GM23248 (cell line): ENCODE results near the gene NT5DC1. TPM values are rescaled to one million over a fixed set of nuclear protein-coding genes. Genes with fewer than 3 reads are reported as not detected.

ENCODE experiments used
- DNase-seq: peaks from one replicate; pipeline ENCODE4 v3.0.0-alpha.2; 2015
- H2AFZ ChIP-seq: fragments of 200-600 bp; sonication (generic); 2 replicates; pipeline ENCODE4 v1.6.1; 2016; ENCODE audit warnings: antibody characterized with exemption
- H3F3A ChIP-seq: fragments of 200-600 bp; sonication (generic); 2 replicates; pipeline ENCODE4 v1.6.1; 2016; ENCODE audit warnings: mild to moderate bottlenecking, antibody characterized with exemption, mixed run types; ENCODE audit not compliant: insufficient read depth
- H3K27ac ChIP-seq: fragments of 200-600 bp; sonication (generic); 2 replicates; pipeline ENCODE4 v1.5.1; 2016; ENCODE audit warnings: mild to moderate bottlenecking
- H3K27me3 ChIP-seq: fragments of 200-600 bp; sonication (generic); replicated peaks from 2 replicates; pipeline ENCODE4 v1.6.1; 2016; ENCODE audit warnings: mild to moderate bottlenecking; ENCODE audit not compliant: insufficient read depth
- H3K36me3 ChIP-seq: fragments of 200-600 bp; sonication (generic); 2 replicates; pipeline ENCODE4 v1.6.1; 2016; ENCODE audit warnings: low read depth, mild to moderate bottlenecking
- H3K4me1 ChIP-seq: fragments of 200-600 bp; sonication (generic); 2 replicates; pipeline ENCODE4 v1.6.1; 2016; ENCODE audit warnings: mild to moderate bottlenecking; ENCODE audit not compliant: insufficient read depth
- H3K4me2 ChIP-seq: fragments of 200-600 bp; sonication (generic); one replicate; pipeline ENCODE4 v1.6.1; 2016; ENCODE audit warnings: mild to moderate bottlenecking; ENCODE audit not compliant: unreplicated experiment
- H3K4me3 ChIP-seq: fragments of 200-600 bp; sonication (generic); 2 replicates; pipeline ENCODE4 v1.5.1; 2016; ENCODE audit warnings: mild to moderate bottlenecking
- H3K79me2 ChIP-seq: fragments of 200-600 bp; sonication (generic); 2 replicates; pipeline ENCODE4 v1.6.1; 2016; ENCODE audit warnings: mild to moderate bottlenecking; ENCODE audit not compliant: insufficient read depth
- H3K9ac ChIP-seq: fragments of 200-600 bp; sonication (generic); 2 replicates; pipeline ENCODE4 v1.6.1; 2016; ENCODE audit warnings: mild to moderate bottlenecking
- H3K9me2 ChIP-seq: fragments of 200-600 bp; sonication (generic); 2 replicates; pipeline ENCODE4 v1.6.1; 2016; ENCODE audit warnings: mixed run types, mild to moderate bottlenecking, moderate library complexity; ENCODE audit not compliant: insufficient read depth
- H3K9me3 ChIP-seq: fragments of 200-600 bp; sonication (generic); one replicate; pipeline ENCODE4 v1.6.1; 2017; ENCODE audit warnings: low read depth
- H4K20me1 ChIP-seq: fragments of 200-600 bp; sonication (generic); 2 replicates; pipeline ENCODE4 v1.6.0; 2016; ENCODE audit not compliant: insufficient read depth
- EZH2 ChIP-seq: fragments of 200-600 bp; sonication (generic); IDR thresholded peaks from 2 replicates; pipeline ENCODE4 v1.6.1; 2018; ENCODE audit warnings: antibody characterized with exemption, mild to moderate bottlenecking; ENCODE audit not compliant: insufficient read depth, poor library complexity, severe bottlenecking
- EZH2phosphoT487 ChIP-seq: fragments of 200-600 bp; sonication (generic); IDR thresholded peaks from 2 replicates; pipeline ENCODE4 v1.6.1; 2018; ENCODE audit warnings: antibody characterized with exemption, moderate library complexity, mild to moderate bottlenecking, low read depth; ENCODE audit not compliant: insufficient read depth
- WGBS, 2 experiments: methylation state at CpG; one replicate each; pipeline ENCODE4 v1.1.6; 2015 to 2017; ENCODE audit warnings: low lambda C conversion rate in 2 of 2, low coverage in 1 of 2; ENCODE audit errors: missing lambda C conversion rate in 2 of 2; 5-methylcytosine and 5-hydroxymethylcytosine counted together
- in situ Hi-C: fragments of 300-500 bp; cut with MboI; formaldehyde crosslinking; loops from 2 replicates; pipeline ENCODE4 v1.15.0; 2020
- polyA plus RNA-seq: library from polyadenylated mRNA; unstranded; fragments of >200 nt; fragmentation: Nextera tagmentation; extraction: Ambion mirVana; gene quantifications from 2 replicates; pipeline ENCODE4 v1.2.1, GENCODE V29; 2016
- total RNA-seq: library from RNA; depleted of rRNA; stranded (reverse); fragments of >200 nt; shearing (Covaris generic); gene quantifications from 2 replicates; pipeline ENCODE4 v1.2.3, GENCODE V29; 2014

The NT5DC1 gene
- total and polyA plus RNA-seq, 2 experiments from 2014 or later: 3.4 to 15.4 TPM

- Histone ChIP-seq H3K36me3 (no peaks in the 10 kb centered on the region), H2AFZ (no peak overlapping the region), H3K27ac (no peak overlapping the region), H3F3A (no peaks in the 10 kb centered on the region), H3K4me2 (no peak overlapping the region), H3K4me1 (no peaks in the 10 kb centered on the region), H3K4me3 (no peak overlapping the region), H4K20me1 (no peaks in the 10 kb centered on the region), H3K79me2 (no peaks in the 10 kb centered on the region), H3K9me2 (no peaks in the 10 kb centered on the region), H3K27me3 (no peaks in the 10 kb centered on the region), H3K9ac (no peak overlapping the region), H3K9me3 (no peaks in the 10 kb centered on the region)
- no peak for DNase-seq
- 96% methylated on average over 5 of the region's 5 CpGs for whole genome bisulfite sequencing, 2 experiments
- TF ChIP-seq EZH2phosphoT487 (no peak), EZH2 (no peak)
- in situ Hi-C loops: no loop called here
Observed at GRCh38 chr6:116170358-116171057, 69.9 kb downstream of the NT5DC1 start.

DNA sequence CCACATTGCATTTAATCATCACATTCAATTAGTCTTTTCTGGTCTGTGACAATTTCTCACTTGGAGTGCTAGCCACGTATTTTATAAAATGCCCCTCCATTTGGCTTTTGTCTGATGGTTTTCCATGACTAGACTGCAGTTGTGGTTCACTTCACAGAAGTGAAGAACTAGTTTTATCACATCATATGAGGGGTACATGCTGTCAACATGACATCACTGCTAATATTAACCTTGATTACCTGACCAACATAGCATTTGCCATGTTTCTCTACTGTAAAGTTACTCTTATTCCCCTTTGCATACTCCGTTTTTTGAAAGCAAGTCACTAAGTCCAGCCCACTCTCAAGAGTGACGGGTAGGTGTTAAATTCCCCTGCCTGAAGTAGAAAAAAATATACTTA is 73.3 kb downstream of the NT5DC1 start:
- no peaks in the 10 kb centered on the region for H3K9me2 ChIP-seq
- H3K27ac ChIP-seq: no peak overlapping the region
- no peak overlapping the region for H3K9ac ChIP-seq
- H2AFZ ChIP-seq: no peak overlapping the region
- H4K20me1 ChIP-seq: no peaks in the 10 kb centered on the region
- H3K79me2 ChIP-seq: no peaks in the 10 kb centered on the region
- no peaks in the 10 kb centered on the region for H3K36me3 ChIP-seq
- TF ChIP-seq EZH2 (no peak), EZH2phosphoT487 (no peak)
- in situ Hi-C loops: no loop called here
- no peaks in the 10 kb centered on the region for H3K4me1 ChIP-seq
- WGBS, 2 experiments: 55 to 57% methylated on average over 3 of the region's 3 CpGs
- no peaks in the 10 kb centered on the region for H3K9me3 ChIP-seq
- no peak for DNase-seq
- no peak overlapping the region for H3K4me3 ChIP-seq
- H3K4me2 ChIP-seq: no peak overlapping the region
- no peaks in the 10 kb centered on the region for H3F3A ChIP-seq
- H3K27me3 ChIP-seq: no peaks in the 10 kb centered on the region

DNA sequence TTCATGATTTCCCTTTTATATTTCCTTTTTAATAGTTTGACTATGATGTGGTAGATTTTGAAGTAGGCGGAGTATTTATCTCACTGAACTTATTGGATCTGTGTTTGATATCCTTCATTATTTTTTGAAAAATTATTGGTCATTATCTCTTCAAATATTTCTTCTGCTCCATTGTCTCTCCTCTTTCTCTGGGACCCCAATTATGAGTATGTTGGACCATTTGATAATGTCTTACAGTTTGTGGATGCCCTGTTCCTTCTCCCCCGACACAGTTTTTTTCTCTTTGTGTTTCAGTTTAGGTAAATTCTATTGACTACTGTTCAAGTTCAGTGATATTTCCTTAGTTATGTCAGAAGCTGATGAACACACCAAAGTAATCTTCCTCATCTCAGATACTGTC is 74.7 kb downstream of the NT5DC1 start:
- Histone ChIP-seq H3K4me1 (no peaks in the 10 kb centered on the region), H3K36me3 (no peaks in the 10 kb centered on the region), H3K4me2 (no peak overlapping the region), H3K27me3 (no peaks in the 10 kb centered on the region), H3K9me3 (no peaks in the 10 kb centered on the region), H3K79me2 (no peaks in the 10 kb centered on the region), H4K20me1 (no peaks in the 10 kb centered on the region), H3K9me2 (no peaks in the 10 kb centered on the region), H3K9ac (no peak overlapping the region), H3K27ac (no peak overlapping the region), H3K4me3 (no peak overlapping the region), H3F3A (no peaks in the 10 kb centered on the region), H2AFZ (no peak overlapping the region)
- 97 to 98% methylated on average over 2 of the region's 2 CpGs for WGBS, 2 experiments
- in situ Hi-C loops: no loop called here
- TF ChIP-seq EZH2 (no peak), EZH2phosphoT487 (no peak)
- DNase-seq: peak; percentile 15

GRCh38 chr6:116176596-116176995 is 75.9 kb downstream of the NT5DC1 start:
- no peak overlapping the region for H3K9ac ChIP-seq
- no peaks in the 10 kb centered on the region for H3K36me3 ChIP-seq
- no peak overlapping the region for H3K4me3 ChIP-seq
- H3K79me2 ChIP-seq: no peaks in the 10 kb centered on the region
- H3K4me1 ChIP-seq: no peaks in the 10 kb centered on the region
- no peak for DNase-seq
- no peak overlapping the region for H2AFZ ChIP-seq
- no peaks in the 10 kb centered on the region for H3K9me2 ChIP-seq
- in situ Hi-C loops: no loop called here
- WGBS, 2 experiments: 82 to 90% methylated on average over 2 of the region's 2 CpGs
- no peaks in the 10 kb centered on the region for H3K27me3 ChIP-seq
- TF ChIP-seq EZH2phosphoT487: no peak
- TF ChIP-seq EZH2: no peak
- no peak overlapping the region for H3K27ac ChIP-seq
- H3K9me3 ChIP-seq: no peaks in the 10 kb centered on the region
- no peaks in the 10 kb centered on the region for H4K20me1 ChIP-seq
- H3K4me2 ChIP-seq: no peak overlapping the region
- no peaks in the 10 kb centered on the region for H3F3A ChIP-seq

GRCh38 chr6:116180375-116180774 is 79.7 kb downstream of the NT5DC1 start:
- H3K4me2 ChIP-seq: no peak overlapping the region
- TF ChIP-seq EZH2: no peak
- no peak for TF ChIP-seq EZH2phosphoT487
- H3K9me3 ChIP-seq: no peaks in the 10 kb centered on the region
- H4K20me1 ChIP-seq: no peaks in the 10 kb centered on the region
- no peaks in the 10 kb centered on the region for H3K36me3 ChIP-seq
- no peaks in the 10 kb centered on the region for H3K79me2 ChIP-seq
- H3K4me1 ChIP-seq: no peaks in the 10 kb centered on the region
- H2AFZ ChIP-seq: no peak overlapping the region
- H3K4me3 ChIP-seq: no peak overlapping the region
- H3F3A ChIP-seq: no peaks in the 10 kb centered on the region
- H3K27ac ChIP-seq: no peak overlapping the region
- H3K9me2 ChIP-seq: no peaks in the 10 kb centered on the region
- in situ Hi-C loops: no loop called here
- no peak overlapping the region for H3K9ac ChIP-seq
- H3K27me3 ChIP-seq: no peaks in the 10 kb centered on the region
- DNase-seq: no peak
